ENCODE measurements around the gene LHFPL3. TPM values are rescaled to one million over a fixed set of nuclear protein-coding genes. Genes with fewer than 3 reads are reported as not detected.

The LHFPL3 gene
- total RNA-seq, 1 experiment from 2014 or later = not detected

- no peak for DNase-seq (ENCODE audit: low read depth)
These were observed 43.0 kb downstream of the LHFPL3 start for GRCh38 chr7:104371216-104371979.

- no peak for DNase-seq (ENCODE audit: low read depth)
These were observed 43.6 kb downstream of the LHFPL3 start for GRCh38 chr7:104371980-104372357.

DNA sequence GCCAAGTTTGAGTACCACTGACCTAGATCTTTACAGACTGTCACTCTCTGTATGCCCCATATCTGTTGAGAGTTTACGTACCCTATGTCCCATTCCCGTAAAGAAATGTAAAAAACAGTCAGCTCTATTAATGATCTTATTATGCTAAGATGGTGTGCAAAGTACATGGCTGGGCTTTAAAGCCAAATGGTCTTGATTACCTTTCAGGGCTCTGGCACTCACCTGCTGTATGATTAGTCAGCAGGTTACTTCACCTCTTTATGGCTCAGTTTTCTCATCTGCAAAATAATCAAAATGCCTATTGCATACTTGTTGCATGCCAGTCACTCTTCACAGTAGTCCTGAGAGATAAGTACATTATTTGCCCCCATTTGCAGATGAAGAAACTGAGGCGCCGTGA is 54.2 kb downstream of the LHFPL3 start:
- DNase-seq (ENCODE audit: low read depth) = no peak

- DNase-seq (ENCODE audit: low read depth) = no peak
These were observed 58.5 kb downstream of the LHFPL3 start for GRCh38 chr7:104386943-104387342.

DNA sequence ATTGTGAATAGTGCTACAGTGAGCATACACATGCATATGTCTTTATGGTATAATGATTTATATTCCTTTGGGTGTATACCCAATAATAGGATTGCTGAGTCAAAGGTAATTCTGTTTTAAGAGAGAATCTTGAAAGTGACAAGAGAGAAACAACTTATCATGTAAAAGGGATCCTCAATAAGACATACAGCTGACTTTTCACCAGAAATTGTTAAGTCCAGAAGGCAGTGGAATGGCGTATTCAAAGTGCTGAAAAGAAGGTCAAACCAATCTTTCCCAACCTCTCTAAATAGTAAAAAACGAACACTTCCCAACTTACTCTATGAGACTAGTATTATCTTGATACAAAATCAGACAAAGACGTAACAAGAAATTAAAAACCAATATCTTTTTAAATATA is 59.8 kb downstream of the LHFPL3 start:
- DNase-seq (ENCODE audit: low read depth) = no peak

GRCh38 chr7:104395162-104395561 is 66.8 kb downstream of the LHFPL3 start:
- no peak for DNase-seq (ENCODE audit: low read depth)

GRCh38 chr7:104397442-104397841 is 69.0 kb downstream of the LHFPL3 start:
- no peak for DNase-seq (ENCODE audit: low read depth)

GRCh38 chr7:104408371-104408770 is 80.0 kb downstream of the LHFPL3 start:
- no peak for DNase-seq (ENCODE audit: low read depth)

- no peak for DNase-seq (ENCODE audit: low read depth)
These were observed 82.3 kb downstream of the LHFPL3 start for GRCh38 chr7:104410742-104411141.

GRCh38 chr7:104412911-104413310 is 84.5 kb downstream of the LHFPL3 start:
- no peak for DNase-seq (ENCODE audit: low read depth)

- DNase-seq (ENCODE audit: low read depth) = no peak
These were observed 85.8 kb downstream of the LHFPL3 start for GRCh38 chr7:104414216-104414615.

DNA sequence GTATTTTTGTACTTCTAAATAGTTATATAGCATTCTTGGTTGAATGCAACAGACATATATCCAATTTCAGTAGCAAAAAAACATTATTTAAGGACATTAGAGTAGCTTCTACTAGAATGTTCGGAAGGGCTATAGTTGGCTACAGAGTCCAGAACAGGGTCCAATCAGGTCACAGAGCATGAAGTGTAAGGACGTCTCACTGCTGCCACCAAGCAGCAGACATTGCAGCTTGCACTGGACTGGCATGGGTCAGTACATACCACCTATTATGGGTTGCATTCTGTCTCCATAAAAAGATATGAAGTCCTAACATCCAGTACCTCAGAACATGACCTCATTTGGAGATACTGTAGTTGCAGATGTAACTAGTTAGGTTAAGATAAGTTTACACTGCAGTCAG is 87.3 kb downstream of the LHFPL3 start:
- no peak for DNase-seq (ENCODE audit: low read depth)

DNA sequence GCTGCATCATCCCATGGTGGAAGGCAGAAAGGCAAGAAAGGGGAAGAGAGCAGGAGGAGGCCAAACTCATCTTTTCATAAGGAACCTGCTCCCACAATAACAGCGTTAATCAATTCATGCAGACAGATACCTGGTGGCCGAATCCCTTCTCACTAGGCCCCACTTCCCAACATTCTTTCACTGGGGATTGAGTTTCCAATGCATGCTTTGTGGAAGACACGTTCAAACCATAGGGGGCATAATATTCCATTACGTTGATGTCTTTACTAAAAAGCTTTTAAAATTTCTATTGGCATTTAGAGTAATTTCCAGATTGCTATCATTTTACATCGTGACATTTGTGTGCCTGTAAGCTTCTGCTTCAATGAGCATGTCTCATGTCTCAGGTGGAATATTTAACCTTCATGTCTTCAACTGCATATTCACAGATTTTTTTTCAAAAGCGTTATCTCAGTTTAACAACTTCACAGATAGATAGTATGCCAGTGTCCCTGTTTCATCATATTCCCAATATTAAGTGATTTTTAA is 88.5 kb downstream of the LHFPL3 start:
- DNase-seq (ENCODE audit: low read depth) = no peak

DNA sequence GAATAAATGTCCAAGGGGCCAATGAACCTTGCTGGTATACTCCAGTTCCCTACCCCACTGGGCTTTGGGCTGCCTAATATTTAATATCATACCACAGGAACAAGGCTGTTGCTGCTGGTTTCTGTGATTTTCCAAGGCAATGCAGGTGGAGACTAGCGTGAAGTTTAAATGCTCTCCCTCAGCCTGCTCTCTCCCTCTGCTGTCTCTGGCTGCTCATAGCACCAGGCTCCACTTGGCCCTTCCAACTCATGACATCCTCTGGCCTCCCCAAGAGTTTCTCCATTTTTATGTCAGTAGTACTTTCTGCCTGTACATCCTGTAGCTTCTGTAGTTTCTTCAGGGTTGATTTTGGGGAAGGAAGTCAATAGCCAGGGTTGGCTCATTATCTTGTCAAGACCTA is 103.5 kb downstream of the LHFPL3 start:
- DNase-seq (ENCODE audit: low read depth) = no peak

GRCh38 chr7:104434129-104434528 is 105.7 kb downstream of the LHFPL3 start:
- DNase-seq (ENCODE audit: low read depth) = no peak

- no peak for DNase-seq (ENCODE audit: low read depth)
These were observed 114.1 kb downstream of the LHFPL3 start for GRCh38 chr7:104442481-104442880.

DNA sequence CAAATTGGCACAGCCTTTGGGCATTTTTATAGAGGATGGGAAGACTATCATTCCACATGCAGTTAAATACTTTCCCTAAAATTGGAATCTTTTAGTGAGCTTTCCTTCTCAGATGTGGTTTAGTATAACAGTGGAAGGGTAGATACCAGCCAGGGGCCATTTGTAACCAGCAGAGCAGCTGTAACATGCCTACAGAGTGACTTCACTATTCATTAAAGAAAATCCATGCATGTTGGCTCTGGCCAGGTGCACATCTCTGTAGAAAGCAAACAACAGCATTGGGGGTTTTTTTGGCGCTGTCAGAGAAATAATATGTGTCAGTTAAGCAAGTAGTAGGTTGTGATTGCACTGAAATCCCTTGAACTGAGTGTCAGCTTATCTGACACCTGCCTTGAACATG is 115.6 kb downstream of the LHFPL3 start:
- no peak for DNase-seq (ENCODE audit: low read depth)

GRCh38 chr7:104445393-104445792 is 117.0 kb downstream of the LHFPL3 start:
- DNase-seq (ENCODE audit: low read depth) = no peak

- DNase-seq (ENCODE audit: low read depth) = no peak
These were observed 122.5 kb downstream of the LHFPL3 start for GRCh38 chr7:104450861-104451260.

- no peak for DNase-seq (ENCODE audit: low read depth)
These were observed 124.8 kb downstream of the LHFPL3 start for GRCh38 chr7:104453190-104453589.

- DNase-seq (ENCODE audit: low read depth) = no peak
These were observed 130.5 kb downstream of the LHFPL3 start for GRCh38 chr7:104458875-104459274.

DNA sequence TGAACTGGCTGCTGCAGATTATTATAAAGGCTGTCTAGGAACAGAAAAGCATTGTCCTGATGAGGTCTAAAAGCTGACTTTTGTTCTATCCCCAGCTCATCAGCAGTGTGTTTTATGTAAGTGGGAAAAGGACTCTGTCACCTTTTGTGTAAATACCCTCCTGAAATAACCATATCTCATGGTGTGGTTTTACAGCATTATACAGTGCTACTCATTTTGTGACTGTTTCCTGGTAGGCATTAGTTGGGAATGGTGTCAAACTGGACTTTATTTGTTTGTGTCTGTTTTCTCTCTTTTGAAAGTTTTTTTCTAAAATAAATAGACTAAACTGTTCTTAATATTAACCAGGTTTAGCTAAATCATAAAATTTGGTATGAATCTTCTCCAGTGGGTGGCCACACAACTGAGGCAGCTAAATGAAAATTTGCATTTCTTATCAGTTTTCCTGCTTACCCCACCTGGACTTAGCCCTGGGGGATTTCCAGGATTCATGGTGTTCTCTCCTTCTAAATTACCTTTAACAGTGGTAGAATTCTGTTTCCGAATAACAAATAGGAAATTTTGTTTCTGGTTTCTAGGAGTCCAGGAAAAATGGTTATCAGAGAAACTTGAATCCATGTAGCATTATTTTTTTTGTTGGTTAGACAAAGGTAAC is 140.9 kb downstream of the LHFPL3 start:
- no peak for DNase-seq (ENCODE audit: low read depth)

DNA sequence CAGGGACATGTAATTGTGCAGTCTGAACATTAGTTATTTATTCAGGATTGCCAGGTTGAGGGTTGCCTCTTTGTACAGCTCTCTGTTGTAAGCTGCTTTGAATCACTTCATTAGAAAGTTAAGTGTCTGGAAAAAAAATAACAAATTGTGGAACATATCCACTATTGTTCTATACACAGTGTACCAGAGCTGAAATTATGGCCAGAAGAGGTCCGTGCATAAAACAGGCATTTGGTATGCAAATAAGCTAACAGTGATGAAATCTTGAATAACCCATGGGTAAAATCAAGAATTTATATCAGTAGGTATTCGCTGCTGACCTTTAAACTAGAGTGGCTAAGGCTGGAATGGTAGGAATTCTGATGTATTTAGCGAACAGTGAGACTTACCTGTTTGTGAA is 152.1 kb downstream of the LHFPL3 start:
- no peak for DNase-seq (ENCODE audit: low read depth)

Data from RPMI7951 (cell line).